ENCODE data around the gene ADAMTS2. TPM values are rescaled to one million over a fixed set of nuclear protein-coding genes. Genes with fewer than 3 reads are reported as not detected.

Gene ADAMTS2
- total RNA-seq, 1 donor from 2014 or later, result 7.7 TPM

GRCh38 chr5:179115845-179116524 lies 229.3 kb downstream of the ADAMTS2 start:
- Mint-ChIP-seq H3K27me3 (no peaks in the 10 kb centered on the region), H3K4me1 (ENCODE audit: unreplicated experiment) (no peaks in the 10 kb centered on the region), H3K36me3 (no peaks in the 10 kb centered on the region), H3K9me3 (peaks cover 19% of the 10 kb centered on the region), H3K27ac (no peak overlapping the region), H3K4me3 (no peak overlapping the region)
- peak; percentile 49 for DNase-seq (ENCODE audit: extremely low spot score, unreplicated experiment)
- TF ChIP-seq CTCF (conservative IDR thresholded peaks at IDR 0.05), result no peak

- Mint-ChIP-seq H3K4me3 (no peak overlapping the region), H3K27ac (no peak overlapping the region), H3K27me3 (no peaks in the 10 kb centered on the region), H3K9me3 (peaks cover 19% of the 10 kb centered on the region), H3K4me1 (ENCODE audit: unreplicated experiment) (no peaks in the 10 kb centered on the region), H3K36me3 (no peaks in the 10 kb centered on the region)
- no peak for DNase-seq (ENCODE audit: extremely low spot score, unreplicated experiment)
- no peak for TF ChIP-seq CTCF (conservative IDR thresholded peaks at IDR 0.05)
Measured at GRCh38 chr5:179115307-179115706, 230.0 kb downstream of the ADAMTS2 start.

- no peak for DNase-seq (ENCODE audit: extremely low spot score, unreplicated experiment)
- no peaks in the 10 kb centered on the region for H3K27me3 Mint-ChIP-seq
- H3K4me3 Mint-ChIP-seq, result no peak overlapping the region
- H3K4me1 Mint-ChIP-seq (ENCODE audit: unreplicated experiment), result no peaks in the 10 kb centered on the region
- no peak overlapping the region for H3K27ac Mint-ChIP-seq
- H3K9me3 Mint-ChIP-seq, result peaks cover 14% of the 10 kb centered on the region
- TF ChIP-seq CTCF (conservative IDR thresholded peaks at IDR 0.05), result no peak
- no peaks in the 10 kb centered on the region for H3K36me3 Mint-ChIP-seq
Measured at GRCh38 chr5:179114756-179115155, 230.5 kb downstream of the ADAMTS2 start.

GRCh38 chr5:179113945-179114641 lies 231.2 kb downstream of the ADAMTS2 start:
- Mint-ChIP-seq H3K9me3 (peaks cover 14% of the 10 kb centered on the region), H3K4me3 (no peak overlapping the region), H3K36me3 (no peaks in the 10 kb centered on the region), H3K27ac (no peak overlapping the region), H3K4me1 (ENCODE audit: unreplicated experiment) (no peaks in the 10 kb centered on the region), H3K27me3 (no peaks in the 10 kb centered on the region)
- TF ChIP-seq CTCF (conservative IDR thresholded peaks at IDR 0.05), result no peak
- peak; percentile 40 for DNase-seq (ENCODE audit: extremely low spot score, unreplicated experiment)

GRCh38 chr5:179113143-179113530 lies 232.1 kb downstream of the ADAMTS2 start:
- no peak overlapping the region for H3K4me3 Mint-ChIP-seq

More at GRCh38 chr5:179113143-179113530, 232.1 kb downstream of the ADAMTS2 start:
- H3K27ac Mint-ChIP-seq, result no peak overlapping the region
- no peaks in the 10 kb centered on the region for H3K4me1 Mint-ChIP-seq (ENCODE audit: unreplicated experiment)
- TF ChIP-seq CTCF (conservative IDR thresholded peaks at IDR 0.05), result no peak
- peaks cover 14% of the 10 kb centered on the region for H3K9me3 Mint-ChIP-seq
- peak; percentile 50 for DNase-seq (ENCODE audit: extremely low spot score, unreplicated experiment)
- no peaks in the 10 kb centered on the region for H3K36me3 Mint-ChIP-seq
- no peaks in the 10 kb centered on the region for H3K27me3 Mint-ChIP-seq
